Heart left ventricle (tissue), 16 donors: ENCODE results near the gene NDEL1. TPM values are rescaled to one million over a fixed set of nuclear protein-coding genes. Genes with fewer than 3 reads are reported as not detected.

ENCODE experiments used
- ATAC-seq, 4 donors: fragments of 200-7000 bp; cut with Tn5 transposase; one replicate each; pipeline ENCODE4 v1.9.1; 2020 to 2022; ENCODE audit warnings: moderate library complexity in 4 of 4, mild to moderate bottlenecking in 3 of 4, moderate number of reproducible peaks in 1 of 4
- DNase-seq, 5 donors: peaks; one replicate each; pipeline ENCODE4 v3.0.0-alpha.2; 2020
- H3K27ac ChIP-seq, 12 donors: fragments of 200-600 bp; sonication (generic) in 4 of 12; one replicate each; pipeline versions ENCODE4 v1.5.0 to v1.8.0; 2016 to 2022; ENCODE audit warnings: mild to moderate bottlenecking in 2 of 12
- H3K27me3 ChIP-seq, 9 donors: fragments of 200-600 bp; sonication (generic) in 2 of 9; one replicate each; pipeline versions ENCODE4 v1.5.1 to v1.8.0; 2016 to 2022; ENCODE audit warnings: mild to moderate bottlenecking in 3 of 9
- H3K36me3 ChIP-seq, 9 donors: fragments of 200-600 bp; sonication (generic) in 2 of 9; one replicate each; pipeline versions ENCODE4 v1.5.0 to v1.8.0; 2018 to 2022; ENCODE audit warnings: mild to moderate bottlenecking in 2 of 9
- H3K4me1 ChIP-seq, 12 donors: fragments of 200-600 bp; sonication (generic) in 4 of 12; one replicate each; pipeline versions ENCODE4 v1.5.0 to v1.8.0; 2016 to 2022; ENCODE audit warnings: mild to moderate bottlenecking in 3 of 12
- H3K4me3 ChIP-seq, 12 donors: fragments of 200-600 bp; sonication (generic) in 4 of 12; one replicate each; pipeline versions ENCODE4 v1.5.0 to v1.8.0; 2017 to 2022; ENCODE audit warnings: mild to moderate bottlenecking in 9 of 12, moderate library complexity in 4 of 12
- H3K9me3 ChIP-seq, 12 donors: fragments of 200-600 bp; sonication (generic) in 4 of 12; one replicate each; pipeline versions ENCODE4 v1.5.0 to v1.8.0; 2016 to 2022; ENCODE audit warnings: mild to moderate bottlenecking in 1 of 12
- POLR2A ChIP-seq, 2 donors: fragments of 450-650 bp; IDR thresholded peaks; one replicate each; pipeline ENCODE4 v1.6.1; 2017; ENCODE audit warnings: antibody characterized with exemption in 2 of 2, mild to moderate bottlenecking in 2 of 2, moderate library complexity in 2 of 2
- WGBS, 4 donors: extraction: QIAGEN DNeasy Blood & Tissue Kit in 2 of 4; methylation state at CpG; one replicate each; pipeline versions ENCODE4 v1.1.5 to v1.1.7; 2013 to 2018; 5-methylcytosine and 5-hydroxymethylcytosine counted together
- intact Hi-C, 10 donors: fragments of 100-400 bp; cut with DNase I; formaldehyde crosslinking; loops; one replicate each; pipeline versions ENCODE4 v1.11.1 to v1.14.2; 2022
- polyA plus RNA-seq, 2 donors: library from polyadenylated mRNA; stranded (reverse); fragments of 200-250 nt; gene quantifications; one replicate each; pipeline ENCODE4 v1.2.3, GENCODE V29; 2013
- total RNA-seq, 9 donors: library from RNA; depleted of rRNA in 2 of 9; stranded (reverse); fragments of >200 nt in 2 of 9; fragmentation: NEBNext Ultra II Directional in 3 of 9; extraction: Animal tissue kit (Norgen Biotek cat#: 25700) in 3 of 9; gene quantifications; one replicate each; pipeline versions ENCODE4 v1.1.0 to v1.2.4, GENCODE V29; 2016 to 2023
- TF ChIP-seq, protein P1 (sequence below), 12 donors: fragments of 200-600 bp; sonication (generic) in 4 of 12; IDR thresholded peaks; one replicate each; pipeline versions ENCODE4 v1.5.0 to v1.8.0; 2018 to 2022; ENCODE audit warnings: antibody characterized with exemption in 12 of 12, mild to moderate bottlenecking in 5 of 12
- donor health status: ischemic (EF 13 %, LVEDD 7.1; RV severe dilation, severe dysfunction).
- donor health status: healthy with polysubstance abuse.
- donor health status: DM: no; HTN: yes; CAD: no.
- donor health status: DM: no; HTN: no; CAD: no.
- donor health status: ischemic (EF 25% LVEDD 6.9; RV normal size, moderate dysfunction).
- donor health status: ischemic (EF 25% LVEDD 5.7; RV mildly dilated, moderate dysfunction).
- donor health status: healthy.
- donor health status: DM: yes; HTN: yes; CAD: no.
- donor health status: ischemic (EF 35%, LVEDD 5.7; RV mildly dilated, moderate dysfunction).
- donor health status: nonischemic (EF 11% LVEDD 7.7; RV severe dilation, severe dysfunction).
- donor health status: DM: yes; HTN: yes; CAD: no.
- donor health status: PGD.
- donor health status: ischemic (EF 29% LVEDD 5.4; RV normal size, mild dysfunction).
- donor health status: nonischemic (EF 23%, LVEDD 6.1; RV moderate dilation, normal function).

NDEL1 gene
- total and polyA plus RNA-seq, 11 donors = 16.5 to 36.4 (median 25.8) TPM

DNA sequence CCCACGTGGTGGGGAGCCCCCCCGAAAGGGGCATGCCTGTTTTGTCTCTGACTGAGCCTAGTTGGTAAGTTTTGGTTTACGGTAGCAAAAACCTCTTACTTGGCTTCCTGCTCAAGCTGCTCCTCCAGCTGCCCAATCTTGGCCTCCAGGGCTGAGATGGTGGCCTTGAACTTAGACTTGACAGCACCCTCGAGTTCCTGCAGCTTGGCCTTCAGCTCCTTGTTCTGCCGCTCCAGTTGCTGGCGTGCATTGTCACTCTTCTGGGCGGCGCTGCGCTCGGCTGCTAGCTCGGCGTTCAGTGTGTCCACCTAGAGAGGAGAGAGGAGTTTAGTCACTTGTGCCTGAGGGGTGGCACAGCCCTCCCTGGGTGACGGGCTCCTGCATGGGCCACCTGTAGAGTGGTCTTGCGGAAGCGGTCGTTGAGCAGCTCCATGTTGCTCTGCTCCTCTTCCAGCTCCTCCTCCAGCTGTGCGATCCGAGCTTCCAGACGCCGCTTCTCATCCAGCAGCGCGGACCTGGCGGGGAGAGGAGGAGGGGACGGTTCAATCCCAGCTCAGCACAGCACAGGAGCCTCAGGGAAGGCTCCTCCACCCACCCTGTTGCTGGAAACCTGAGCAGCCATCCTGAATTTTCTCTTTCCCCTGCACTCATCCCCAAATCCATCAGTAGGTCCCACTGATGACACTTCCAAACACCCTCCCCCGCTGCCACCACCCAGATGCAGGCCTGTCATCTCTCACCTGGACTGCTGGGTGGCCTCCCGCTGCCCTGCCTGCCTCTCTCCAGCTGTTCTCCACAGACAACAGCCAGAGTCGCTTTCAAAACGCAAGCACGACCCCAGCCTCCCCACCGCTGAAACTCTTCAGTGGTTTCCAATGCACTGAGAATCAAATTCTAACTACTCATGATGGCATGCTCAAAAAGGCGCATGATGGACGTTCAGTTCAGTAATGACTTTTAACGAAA lies 44.6 kb downstream of the NDEL1 start:
- no peaks in the 10 kb centered on the region for H3K27me3 ChIP-seq
- H3K4me3 ChIP-seq = no peak overlapping the region
- ATAC-seq = no peak
- H3K36me3 ChIP-seq = peaks cover 2 to 100% (median 87%) of the 10 kb centered on the region in 9 donors
- H3K4me1 ChIP-seq = peaks cover 0 to 16% (median 9%) of the 10 kb centered on the region in 12 donors
- H3K9me3 ChIP-seq = peaks cover 0 to 17% (median 0%) of the 10 kb centered on the region in 12 donors
- intact Hi-C loops = no loop called here
- 87 to 90% (median 89%) methylated on average over 32 to 33 of the region's 33 CpGs for WGBS, 4 donors
- no peak for TF ChIP-seq POLR2A (IDR thresholded peaks at IDR 0.05)
- TF ChIP-seq, protein P1, sequence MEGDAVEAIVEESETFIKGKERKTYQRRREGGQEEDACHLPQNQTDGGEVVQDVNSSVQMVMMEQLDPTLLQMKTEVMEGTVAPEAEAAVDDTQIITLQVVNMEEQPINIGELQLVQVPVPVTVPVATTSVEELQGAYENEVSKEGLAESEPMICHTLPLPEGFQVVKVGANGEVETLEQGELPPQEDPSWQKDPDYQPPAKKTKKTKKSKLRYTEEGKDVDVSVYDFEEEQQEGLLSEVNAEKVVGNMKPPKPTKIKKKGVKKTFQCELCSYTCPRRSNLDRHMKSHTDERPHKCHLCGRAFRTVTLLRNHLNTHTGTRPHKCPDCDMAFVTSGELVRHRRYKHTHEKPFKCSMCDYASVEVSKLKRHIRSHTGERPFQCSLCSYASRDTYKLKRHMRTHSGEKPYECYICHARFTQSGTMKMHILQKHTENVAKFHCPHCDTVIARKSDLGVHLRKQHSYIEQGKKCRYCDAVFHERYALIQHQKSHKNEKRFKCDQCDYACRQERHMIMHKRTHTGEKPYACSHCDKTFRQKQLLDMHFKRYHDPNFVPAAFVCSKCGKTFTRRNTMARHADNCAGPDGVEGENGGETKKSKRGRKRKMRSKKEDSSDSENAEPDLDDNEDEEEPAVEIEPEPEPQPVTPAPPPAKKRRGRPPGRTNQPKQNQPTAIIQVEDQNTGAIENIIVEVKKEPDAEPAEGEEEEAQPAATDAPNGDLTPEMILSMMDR (IDR thresholded peaks at IDR 0.05) = no peak
- no peak for DNase-seq
- peak overlapping the region in 7 of 12 donors; percentile 17 to 58 (median 39) for H3K27ac ChIP-seq

GRCh38 chr17:8481089-8481488 lies 45.4 kb downstream of the NDEL1 start:
- ATAC-seq = no peak
- intact Hi-C loops = no loop called here
- Histone ChIP-seq H3K9me3 (peaks cover 0 to 17% (median 0%) of the 10 kb centered on the region in 12 donors), H3K27me3 (no peaks in the 10 kb centered on the region), H3K4me1 (peaks cover 0 to 16% (median 9%) of the 10 kb centered on the region in 12 donors), H3K4me3 (no peak overlapping the region), H3K36me3 (peaks cover 2 to 100% (median 79%) of the 10 kb centered on the region in 9 donors), H3K27ac (no peak overlapping the region)
- no peak for DNase-seq
- 91 to 94% (median 94%) methylated on average over 18 to 22 of the region's 22 CpGs for WGBS, 4 donors
- no peak for TF ChIP-seq POLR2A (IDR thresholded peaks at IDR 0.05)
- TF ChIP-seq, protein P1 (IDR thresholded peaks at IDR 0.05) = no peak

- Histone ChIP-seq H3K4me3 (no peak overlapping the region), H3K36me3 (peaks cover 2 to 100% (median 76%) of the 10 kb centered on the region in 9 donors), H3K9me3 (peaks cover 0 to 17% (median 0%) of the 10 kb centered on the region in 12 donors), H3K4me1 (peaks cover 0 to 16% (median 9%) of the 10 kb centered on the region in 12 donors), H3K27ac (no peak overlapping the region), H3K27me3 (no peaks in the 10 kb centered on the region)
- DNase-seq (no peak), ATAC-seq (no peak)
- TF ChIP-seq POLR2A (IDR thresholded peaks at IDR 0.05) = no peak
- TF ChIP-seq, protein P1 (IDR thresholded peaks at IDR 0.05) = no peak
- intact Hi-C loops = no loop called here
- WGBS, 4 donors = 94 to 100% (median 95%) methylated on average over 1 to 5 of the region's 5 CpGs
These were observed 46.0 kb downstream of the NDEL1 start for GRCh38 chr17:8481703-8482102.

DNA sequence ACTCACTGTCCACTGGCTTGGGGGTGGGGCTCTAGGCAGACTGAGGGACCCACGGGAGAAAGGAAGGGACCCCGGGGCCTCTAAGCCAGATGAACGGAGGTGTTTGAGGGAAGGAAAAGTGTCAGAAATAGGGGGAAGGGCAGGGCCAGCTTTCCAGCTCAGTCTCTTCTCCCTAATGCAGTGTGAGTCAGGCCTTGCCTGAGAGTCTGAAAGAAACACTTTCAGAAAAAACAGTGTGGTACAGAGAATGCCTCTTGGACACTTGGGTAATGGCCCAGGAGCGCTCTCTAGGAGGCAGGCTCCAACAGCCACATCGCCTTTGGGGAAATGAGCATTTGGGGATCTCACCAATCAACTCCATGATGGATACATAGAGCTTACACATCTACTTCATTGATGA lies 46.9 kb downstream of the NDEL1 start:
- Histone ChIP-seq H3K36me3 (peaks cover 2 to 100% (median 76%) of the 10 kb centered on the region in 9 donors), H3K9me3 (peaks cover 0 to 17% (median 0%) of the 10 kb centered on the region in 12 donors), H3K4me1 (peaks cover 0 to 16% (median 9%) of the 10 kb centered on the region in 12 donors), H3K27ac (no peak overlapping the region), H3K27me3 (no peaks in the 10 kb centered on the region), H3K4me3 (no peak overlapping the region)
- WGBS, 4 donors = 77 to 95% (median 82%) methylated on average over 5 of the region's 5 CpGs
- TF ChIP-seq, protein P1 (IDR thresholded peaks at IDR 0.05) = no peak
- TF ChIP-seq POLR2A (IDR thresholded peaks at IDR 0.05) = no peak
- intact Hi-C loops = no loop called here
- no peak for ATAC-seq
- no peak for DNase-seq
